ENCODE data around the gene EML4. TPM values are rescaled to one million over a fixed set of nuclear protein-coding genes. Genes with fewer than 3 reads are reported as not detected.

The EML4 gene
- total and polyA plus RNA-seq, 2 of the 13 experiments (the other 11 are each of a cell fraction or from before 2014, with no cell fraction given) = 243 to 476 TPM

GRCh38 chr2:42286268-42286946 lies 117.3 kb downstream of the EML4 start (continued):
- TF ChIP-seq, protein P1, sequence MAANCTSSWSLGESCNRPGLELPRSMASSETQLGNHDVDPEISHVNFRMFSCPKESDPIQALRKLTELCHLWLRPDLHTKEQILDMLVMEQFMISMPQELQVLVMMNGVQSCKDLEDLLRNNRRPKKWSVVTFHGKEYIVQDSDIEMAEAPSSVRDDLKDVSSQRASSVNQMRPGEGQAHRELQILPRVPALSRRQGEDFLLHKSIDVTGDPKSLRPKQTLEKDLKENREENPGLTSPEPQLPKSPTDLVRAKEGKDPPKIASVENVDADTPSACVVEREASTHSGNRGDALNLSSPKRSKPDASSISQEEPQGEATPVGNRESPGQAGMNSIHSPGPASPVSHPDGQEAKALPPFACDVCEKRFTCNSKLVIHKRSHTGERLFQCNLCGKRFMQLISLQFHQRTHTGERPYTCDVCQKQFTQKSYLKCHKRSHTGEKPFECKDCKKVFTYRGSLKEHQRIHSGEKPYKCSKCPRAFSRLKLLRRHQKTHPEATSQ (CRISPR knock-in tag; IDR thresholded peaks at IDR 0.05; ENCODE audit: borderline replicate concordance) = no peak
- TF ChIP-seq TRIM22 (IDR thresholded peaks at IDR 0.05) = no peak
- TF ChIP-seq STAG1 (CRISPR knock-in tag; IDR thresholded peaks at IDR 0.05) = no peak
- no peak for TF ChIP-seq PAX8 (CRISPR knock-in tag; IDR thresholded peaks at IDR 0.05; ENCODE audit: borderline replicate concordance)
- TF ChIP-seq, protein P2, sequence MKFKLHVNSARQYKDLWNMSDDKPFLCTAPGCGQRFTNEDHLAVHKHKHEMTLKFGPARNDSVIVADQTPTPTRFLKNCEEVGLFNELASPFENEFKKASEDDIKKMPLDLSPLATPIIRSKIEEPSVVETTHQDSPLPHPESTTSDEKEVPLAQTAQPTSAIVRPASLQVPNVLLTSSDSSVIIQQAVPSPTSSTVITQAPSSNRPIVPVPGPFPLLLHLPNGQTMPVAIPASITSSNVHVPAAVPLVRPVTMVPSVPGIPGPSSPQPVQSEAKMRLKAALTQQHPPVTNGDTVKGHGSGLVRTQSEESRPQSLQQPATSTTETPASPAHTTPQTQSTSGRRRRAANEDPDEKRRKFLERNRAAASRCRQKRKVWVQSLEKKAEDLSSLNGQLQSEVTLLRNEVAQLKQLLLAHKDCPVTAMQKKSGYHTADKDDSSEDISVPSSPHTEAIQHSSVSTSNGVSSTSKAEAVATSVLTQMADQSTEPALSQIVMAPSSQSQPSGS (CRISPR knock-in tag; IDR thresholded peaks at IDR 0.05) = peak; percentile 40; the same call in 1 of the 2 replicates
- no peak for TF ChIP-seq NFATC3 (CRISPR knock-in tag; IDR thresholded peaks at IDR 0.05)
- TF ChIP-seq ATAD3A (CRISPR knock-in tag; IDR thresholded peaks at IDR 0.05) = no peak
- TF ChIP-seq, protein P3, sequence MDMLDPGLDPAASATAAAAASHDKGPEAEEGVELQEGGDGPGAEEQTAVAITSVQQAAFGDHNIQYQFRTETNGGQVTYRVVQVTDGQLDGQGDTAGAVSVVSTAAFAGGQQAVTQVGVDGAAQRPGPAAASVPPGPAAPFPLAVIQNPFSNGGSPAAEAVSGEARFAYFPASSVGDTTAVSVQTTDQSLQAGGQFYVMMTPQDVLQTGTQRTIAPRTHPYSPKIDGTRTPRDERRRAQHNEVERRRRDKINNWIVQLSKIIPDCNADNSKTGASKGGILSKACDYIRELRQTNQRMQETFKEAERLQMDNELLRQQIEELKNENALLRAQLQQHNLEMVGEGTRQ (IDR thresholded peaks at IDR 0.05; ENCODE audit: low read depth, low read length) = no peak
- TF ChIP-seq, protein P3 (CRISPR knock-in tag; IDR thresholded peaks at IDR 0.05; ENCODE audit: borderline replicate concordance) = no peak
- TF ChIP-seq, protein P4, sequence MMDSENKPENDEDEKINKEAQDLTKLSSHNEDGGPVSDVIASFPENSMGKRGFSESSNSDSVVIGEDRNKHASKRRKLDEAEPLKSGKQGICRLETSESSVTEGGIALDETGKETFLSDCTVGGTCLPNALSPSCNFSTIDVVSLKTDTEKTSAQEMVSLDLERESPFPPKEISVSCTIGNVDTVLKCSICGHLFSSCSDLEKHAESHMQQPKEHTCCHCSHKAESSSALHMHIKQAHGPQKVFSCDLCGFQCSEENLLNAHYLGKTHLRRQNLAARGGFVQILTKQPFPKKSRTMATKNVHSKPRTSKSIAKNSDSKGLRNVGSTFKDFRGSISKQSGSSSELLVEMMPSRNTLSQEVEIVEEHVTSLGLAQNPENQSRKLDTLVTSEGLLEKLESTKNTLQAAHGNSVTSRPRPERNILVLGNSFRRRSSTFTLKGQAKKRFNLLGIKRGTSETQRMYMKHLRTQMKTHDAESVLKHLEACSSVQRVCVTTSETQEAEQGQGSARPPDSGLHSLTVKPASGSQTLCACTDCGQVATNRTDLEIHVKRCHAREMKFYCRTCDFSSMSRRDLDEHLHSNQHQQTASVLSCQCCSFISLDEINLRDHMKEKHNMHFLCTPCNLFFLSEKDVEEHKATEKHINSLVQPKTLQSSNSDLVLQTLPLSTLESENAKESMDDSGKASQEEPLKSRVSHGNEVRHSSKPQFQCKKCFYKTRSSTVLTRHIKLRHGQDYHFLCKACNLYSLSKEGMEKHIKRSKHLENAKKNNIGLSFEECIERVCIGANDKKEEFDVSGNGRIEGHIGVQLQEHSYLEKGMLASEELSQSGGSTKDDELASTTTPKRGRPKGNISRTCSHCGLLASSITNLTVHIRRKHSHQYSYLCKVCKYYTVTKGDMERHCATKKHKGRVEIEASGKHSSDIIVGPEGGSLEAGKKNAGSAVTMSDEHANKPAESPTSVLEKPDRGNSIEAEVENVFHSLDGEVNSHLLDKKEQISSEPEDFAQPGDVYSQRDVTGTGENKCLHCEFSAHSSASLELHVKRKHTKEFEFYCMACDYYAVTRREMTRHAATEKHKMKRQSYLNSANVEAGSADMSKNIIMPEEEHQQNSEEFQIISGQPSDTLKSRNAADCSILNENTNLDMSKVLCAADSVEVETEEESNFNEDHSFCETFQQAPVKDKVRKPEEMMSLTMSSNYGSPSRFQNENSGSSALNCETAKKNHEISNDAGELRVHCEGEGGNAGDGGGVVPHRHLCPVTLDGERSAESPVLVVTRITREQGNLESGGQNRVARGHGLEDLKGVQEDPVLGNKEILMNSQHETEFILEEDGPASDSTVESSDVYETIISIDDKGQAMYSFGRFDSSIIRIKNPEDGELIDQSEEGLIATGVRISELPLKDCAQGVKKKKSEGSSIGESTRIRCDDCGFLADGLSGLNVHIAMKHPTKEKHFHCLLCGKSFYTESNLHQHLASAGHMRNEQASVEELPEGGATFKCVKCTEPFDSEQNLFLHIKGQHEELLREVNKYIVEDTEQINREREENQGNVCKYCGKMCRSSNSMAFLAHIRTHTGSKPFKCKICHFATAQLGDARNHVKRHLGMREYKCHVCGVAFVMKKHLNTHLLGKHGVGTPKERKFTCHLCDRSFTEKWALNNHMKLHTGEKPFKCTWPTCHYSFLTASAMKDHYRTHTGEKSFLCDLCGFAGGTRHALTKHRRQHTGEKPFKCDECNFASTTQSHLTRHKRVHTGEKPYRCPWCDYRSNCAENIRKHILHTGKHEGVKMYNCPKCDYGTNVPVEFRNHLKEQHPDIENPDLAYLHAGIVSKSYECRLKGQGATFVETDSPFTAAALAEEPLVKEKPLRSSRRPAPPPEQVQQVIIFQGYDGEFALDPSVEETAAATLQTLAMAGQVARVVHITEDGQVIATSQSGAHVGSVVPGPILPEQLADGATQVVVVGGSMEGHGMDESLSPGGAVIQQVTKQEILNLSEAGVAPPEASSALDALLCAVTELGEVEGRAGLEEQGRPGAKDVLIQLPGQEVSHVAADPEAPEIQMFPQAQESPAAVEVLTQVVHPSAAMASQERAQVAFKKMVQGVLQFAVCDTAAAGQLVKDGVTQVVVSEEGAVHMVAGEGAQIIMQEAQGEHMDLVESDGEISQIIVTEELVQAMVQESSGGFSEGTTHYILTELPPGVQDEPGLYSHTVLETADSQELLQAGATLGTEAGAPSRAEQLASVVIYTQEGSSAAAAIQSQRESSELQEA (CRISPR knock-in tag; IDR thresholded peaks at IDR 0.05; ENCODE audit: not compliant biosample characterization) = no peak
- TF ChIP-seq NCOA2 (CRISPR knock-in tag; IDR thresholded peaks at IDR 0.05) = peak; percentile 36; the same call in 1 of the 2 replicates

Data from HepG2 (cell line).